Stimulated activated CD8-positive, alpha-beta memory T cell treated with anti-CD3 and anti-CD28 coated beads, Interleukin-7, amount 100 ng/mL, for 4 hours (primary cell): ENCODE data around the gene PKD1L1.
"Not testable (repeated sequence)": the region's sequence is repeated elsewhere in the genome, so short reads cannot be mapped to it uniquely, and the experiment has no call there.

ENCODE experiments used
- DNase-seq, 2 donors: peaks; one replicate each; pipeline ENCODE4 v3.0.0-alpha.2; 2020; ENCODE audit warnings: low read depth in 2 of 2

The PKD1L1 gene

GRCh38 chr7:47771336-47771989, 176.8 kb downstream of the PKD1L1 start:
- DNase-seq = no peak

GRCh38 chr7:47766126-47766525, 182.1 kb downstream of the PKD1L1 start:
- no peak for DNase-seq

- DNase-seq = no peak
Observed at GRCh38 chr7:47765373-47765979, 182.8 kb downstream of the PKD1L1 start.

GRCh38 chr7:47764746-47765145, 183.5 kb downstream of the PKD1L1 start:
- no peak for DNase-seq

GRCh38 chr7:47763063-47763974, 184.9 kb downstream of the PKD1L1 start:
- no peak for DNase-seq

- DNase-seq = no peak
Observed at GRCh38 chr7:47762746-47763062, 185.6 kb downstream of the PKD1L1 start.

- no peak for DNase-seq
Observed at GRCh38 chr7:47762207-47762606, 186.1 kb downstream of the PKD1L1 start.

GRCh38 chr7:47759056-47759706, 189.1 kb downstream of the PKD1L1 start:
- no peak for DNase-seq

- DNase-seq = no peak
Observed at GRCh38 chr7:47758546-47758945, 189.7 kb downstream of the PKD1L1 start.

GRCh38 chr7:47757921-47758411, 190.3 kb downstream of the PKD1L1 start:
- DNase-seq = no peak

GRCh38 chr7:47756636-47757035, 191.6 kb downstream of the PKD1L1 start:
- DNase-seq = no peak

GRCh38 chr7:47755248-47755647, 193.0 kb downstream of the PKD1L1 start:
- no peak for DNase-seq

GRCh38 chr7:47751724-47752123, 196.5 kb downstream of the PKD1L1 start:
- not testable (repeated sequence) for DNase-seq

- no peak for DNase-seq
Observed at GRCh38 chr7:47751043-47751442, 197.2 kb downstream of the PKD1L1 start.

GRCh38 chr7:47748041-47748440, 200.2 kb downstream of the PKD1L1 start:
- no peak for DNase-seq

- DNase-seq = no peak
Observed at GRCh38 chr7:47747160-47747559, 201.1 kb downstream of the PKD1L1 start.

GRCh38 chr7:47746468-47746867, 201.8 kb downstream of the PKD1L1 start:
- DNase-seq = no peak

GRCh38 chr7:47744883-47745282, 203.4 kb downstream of the PKD1L1 start:
- no peak for DNase-seq

GRCh38 chr7:47743965-47744591, 204.2 kb downstream of the PKD1L1 start:
- no peak for DNase-seq

GRCh38 chr7:47741984-47742383, 206.3 kb downstream of the PKD1L1 start:
- DNase-seq = no peak

GRCh38 chr7:47739891-47740290, 208.4 kb downstream of the PKD1L1 start:
- no peak for DNase-seq
